WTC11 (cell line): ENCODE measurements around the gene VPS18.

ENCODE experiments used
- CTCF ChIP-seq: fragments of 200-600 bp; IDR thresholded peaks from 2 replicates; pipeline ENCODE4 v1.8.0; 2022; ENCODE audit warnings: antibody characterized with exemption
- PREB ChIP-seq: sonication (generic); formaldehyde crosslinking; IDR thresholded peaks from 2 replicates; pipeline ENCODE4 v1.8.1; 2022; ENCODE audit warnings: mild to moderate bottlenecking, missing genetic modification reagents, moderate library complexity, borderline replicate concordance
- SMAD4 ChIP-seq: sonication (generic); formaldehyde crosslinking; IDR thresholded peaks from 2 replicates; pipeline ENCODE4 v1.8.0; 2022; ENCODE audit warnings: mild to moderate bottlenecking, missing genetic modification reagents
- STAT6 ChIP-seq: sonication (generic); formaldehyde crosslinking; conservative IDR thresholded peaks from 2 replicates; pipeline ENCODE4 v1.8.1; 2023; ENCODE audit warnings: mild to moderate bottlenecking, low read depth, missing genetic modification reagents, moderate library complexity
- ZBTB43 ChIP-seq: sonication (generic); formaldehyde crosslinking; IDR thresholded peaks from 2 replicates; pipeline ENCODE4 v1.8.1; 2023; ENCODE audit warnings: mild to moderate bottlenecking, missing genetic modification reagents
- ZNF532 ChIP-seq: fragments of 250-450 bp; sonication (Bioruptor Pico); IDR thresholded peaks from 2 replicates; pipeline ENCODE4 v1.9.0; 2021; ENCODE audit warnings: mild to moderate bottlenecking, borderline replicate concordance

- no peak for TF ChIP-seq CTCF
- TF ChIP-seq STAT6 (CRISPR knock-in tag) = no peak
- TF ChIP-seq ZNF532 (CRISPR knock-in tag) = no peak
- no peak for TF ChIP-seq PREB
- TF ChIP-seq ZBTB43 (CRISPR knock-in tag) = no peak
- TF ChIP-seq SMAD4 (CRISPR knock-in tag) = no peak
Observed at GRCh38 chr15:40936234-40936708, 42.0 kb downstream of the VPS18 start.
